ENCODE data around the gene GSE1.

The GSE1 gene

GRCh38 chr16:85568519-85568918 is 44.6 kb upstream of the GSE1 start:
- DNase-seq (ENCODE audit: insufficient read length, low spot score) (no peak), FAIRE-seq (no peak)
- TF ChIP-seq PAX5 (IDR thresholded peaks at IDR 0.05; ENCODE audit: insufficient read depth, low read length, severe bottlenecking): no peak
- no peak for TF ChIP-seq POLR2A (IDR thresholded peaks at IDR 0.05; ENCODE audit: low read depth, low read length)
- TF ChIP-seq TAF1 (IDR thresholded peaks at IDR 0.05; ENCODE audit: low read depth, low read length): no peak
- 0 out of 2 replicates have a peak, but pooled peaks have one; percentile 21 for TF ChIP-seq POU2F2 (IDR thresholded peaks at IDR 0.05; ENCODE audit: low read depth, low read length)
- TF ChIP-seq POLR2AphosphoS5 (IDR thresholded peaks at IDR 0.05; ENCODE audit: low read depth, low read length): no peak

GRCh38 chr16:85569039-85569614 is 44.0 kb upstream of the GSE1 start:
- DNase-seq (ENCODE audit: insufficient read length, low spot score): no peak
- FAIRE-seq: no peak
- TF ChIP-seq POLR2A (IDR thresholded peaks at IDR 0.05; ENCODE audit: low read depth, low read length) (no peak), PAX5 (IDR thresholded peaks at IDR 0.05; ENCODE audit: insufficient read depth, low read length, severe bottlenecking) (no peak), TAF1 (IDR thresholded peaks at IDR 0.05; ENCODE audit: low read depth, low read length) (no peak), POLR2AphosphoS5 (IDR thresholded peaks at IDR 0.05; ENCODE audit: low read depth, low read length) (no peak), SPI1 (IDR thresholded peaks at IDR 0.05; ENCODE audit: low read depth, low read length) (no peak), POU2F2 (IDR thresholded peaks at IDR 0.05; ENCODE audit: low read depth, low read length) (no peak)

GRCh38 chr16:85569615-85570212 is 43.4 kb upstream of the GSE1 start:
- DNase-seq (ENCODE audit: insufficient read length, low spot score) (peak; percentile 93), FAIRE-seq (peak; percentile 86)
- peak; percentile 59; the same call in 1 of the 2 replicates for TF ChIP-seq POLR2AphosphoS5 (IDR thresholded peaks at IDR 0.05; ENCODE audit: low read depth, low read length)
- no peak for TF ChIP-seq POU2F2 (IDR thresholded peaks at IDR 0.05; ENCODE audit: low read depth, low read length)
- peak; percentile 62; the same call in 1 of the 2 replicates for TF ChIP-seq POLR2A (IDR thresholded peaks at IDR 0.05; ENCODE audit: low read depth, low read length)
- peak; percentile 72; the same call in 1 of the 2 replicates for TF ChIP-seq SPI1 (IDR thresholded peaks at IDR 0.05; ENCODE audit: low read depth, low read length)
- TF ChIP-seq TAF1 (IDR thresholded peaks at IDR 0.05; ENCODE audit: low read depth, low read length): 0 out of 2 replicates have a peak, but pooled peaks have one; percentile 40
- no peak for TF ChIP-seq PAX5 (IDR thresholded peaks at IDR 0.05; ENCODE audit: insufficient read depth, low read length, severe bottlenecking)

GRCh38 chr16:85570213-85570734 is 42.8 kb upstream of the GSE1 start:
- DNase-seq (ENCODE audit: insufficient read length, low spot score): no peak
- no peak for FAIRE-seq
- TF ChIP-seq PAX5 (IDR thresholded peaks at IDR 0.05; ENCODE audit: insufficient read depth, low read length, severe bottlenecking) (no peak), TAF1 (IDR thresholded peaks at IDR 0.05; ENCODE audit: low read depth, low read length) (peak; percentile 5; the same call in 1 of the 2 replicates)

- peak; percentile 87 for DNase-seq (ENCODE audit: insufficient read length, low spot score)
- FAIRE-seq: peak; percentile 92
- TF ChIP-seq POLR2A (IDR thresholded peaks at IDR 0.05; ENCODE audit: low read depth, low read length) (no peak), SPI1 (IDR thresholded peaks at IDR 0.05; ENCODE audit: low read depth, low read length) (0 out of 2 replicates have a peak, but pooled peaks have one; percentile 18), TAF1 (IDR thresholded peaks at IDR 0.05; ENCODE audit: low read depth, low read length) (no peak), POLR2AphosphoS5 (IDR thresholded peaks at IDR 0.05; ENCODE audit: low read depth, low read length) (peak; percentile 50; the same call in 1 of the 2 replicates), POU2F2 (IDR thresholded peaks at IDR 0.05; ENCODE audit: low read depth, low read length) (peak; percentile 27; the same call in 1 of the 2 replicates)
Observed at GRCh38 chr16:85570735-85571562, 42.2 kb upstream of the GSE1 start.

GRCh38 chr16:85571563-85571812 is 41.6 kb upstream of the GSE1 start:
- no peak for TF ChIP-seq TAF1 (IDR thresholded peaks at IDR 0.05; ENCODE audit: low read depth, low read length)
- TF ChIP-seq POLR2A (IDR thresholded peaks at IDR 0.05; ENCODE audit: low read depth, low read length): 0 out of 2 replicates have a peak, but pooled peaks have one; percentile 37
- no peak for FAIRE-seq
- DNase-seq (ENCODE audit: insufficient read length, low spot score): no peak

GRCh38 chr16:85571813-85572619 is 41.1 kb upstream of the GSE1 start:
- TF ChIP-seq PAX5 (IDR thresholded peaks at IDR 0.05; ENCODE audit: insufficient read depth, low read length, severe bottlenecking): no peak
- TF ChIP-seq SPI1 (IDR thresholded peaks at IDR 0.05; ENCODE audit: low read depth, low read length): peak; percentile 97

GRCh38 chr16:85573045-85573695 is 40.0 kb upstream of the GSE1 start:
- TF ChIP-seq SPI1 (IDR thresholded peaks at IDR 0.05; ENCODE audit: low read depth, low read length) (no peak), PAX5 (IDR thresholded peaks at IDR 0.05; ENCODE audit: insufficient read depth, low read length, severe bottlenecking) (no peak), POLR2A (IDR thresholded peaks at IDR 0.05; ENCODE audit: low read depth, low read length) (no peak), TAF1 (IDR thresholded peaks at IDR 0.05; ENCODE audit: low read depth, low read length) (no peak), POU2F2 (IDR thresholded peaks at IDR 0.05; ENCODE audit: low read depth, low read length) (no peak), POLR2AphosphoS5 (IDR thresholded peaks at IDR 0.05; ENCODE audit: low read depth, low read length) (no peak)
- no peak for FAIRE-seq

More at GRCh38 chr16:85571813-85572619, 41.1 kb upstream of the GSE1 start:
- DNase-seq (ENCODE audit: insufficient read length, low spot score) (no peak), FAIRE-seq (peak; percentile 100)

More at GRCh38 chr16:85573045-85573695, 40.0 kb upstream of the GSE1 start:
- DNase-seq (ENCODE audit: insufficient read length, low spot score): no peak
